ENCODE results near the gene TMEFF2. TPM values are rescaled to one million over a fixed set of nuclear protein-coding genes. Genes with fewer than 3 reads are reported as not detected.

The TMEFF2 gene
- polyA plus RNA-seq, 1 of the 3 experiments (the other 2 are of a cell fraction), result 5.4 TPM

- TF ChIP-seq YY1 (IDR thresholded peaks at IDR 0.05; ENCODE audit: low read depth) (no peak), MXI1 (IDR thresholded peaks at IDR 0.05; ENCODE audit: low read depth, low read length) (no peak), JUND (IDR thresholded peaks at IDR 0.05) (no peak), EP300 (IDR thresholded peaks at IDR 0.05; ENCODE audit: borderline replicate concordance in 1 of 2, low read depth in 1 of 2, low read length in 1 of 2) (no peak), FOSL2 (IDR thresholded peaks at IDR 0.05; ENCODE audit: borderline replicate concordance, low read depth) (no peak), RCOR1 (IDR thresholded peaks at IDR 0.05; ENCODE audit: low read length) (no peak), ZBTB33 (IDR thresholded peaks at IDR 0.05; ENCODE audit: borderline replicate concordance, low read depth) (no peak), TAF1 (IDR thresholded peaks at IDR 0.05; ENCODE audit: borderline replicate concordance, low read depth, low read length) (no peak), NRF1 (IDR thresholded peaks at IDR 0.05; ENCODE audit: low read depth, low read length) (no peak), SIN3A (IDR thresholded peaks at IDR 0.05; ENCODE audit: borderline replicate concordance, low read depth, low read length) (no peak), CTCF (IDR thresholded peaks at IDR 0.05) (no peak), PBX3 (IDR thresholded peaks at IDR 0.05) (no peak), MEF2A (IDR thresholded peaks at IDR 0.05; ENCODE audit: borderline replicate concordance, low read depth) (no peak), RXRA (IDR thresholded peaks at IDR 0.05; ENCODE audit: borderline replicate concordance, low read depth) (no peak), USF2 (IDR thresholded peaks at IDR 0.05; ENCODE audit: borderline replicate concordance, low read depth, low read length) (no peak), TEAD4 (IDR thresholded peaks at IDR 0.05; ENCODE audit: borderline replicate concordance, insufficient read depth) (no peak), CHD2 (IDR thresholded peaks at IDR 0.05; ENCODE audit: low read length, partially characterized antibody) (no peak)
Measured at GRCh38 chr2:192145496-192145895, 49.2 kb downstream of the TMEFF2 start.

More at GRCh38 chr2:192145496-192145895, 49.2 kb downstream of the TMEFF2 start:
- CTCF ChIA-PET, result interaction anchor here (0.8 kb wide), 1 partner anchor 334 kb away, joined by 3 read pairs; no protein-coding TSS in a partner anchor
- Histone ChIP-seq H3K27me3 (ENCODE audit: insufficient read depth) (no peaks in the 10 kb centered on the region), H3K9me2 (no peaks in the 10 kb centered on the region), H3F3A (replicated peaks; ENCODE audit: insufficient read depth) (peaks cover 18% of the 10 kb centered on the region), H3K9me3 (no peaks in the 10 kb centered on the region), H3K79me2 (ENCODE audit: insufficient read depth) (no peaks in the 10 kb centered on the region), H3K4me1 (ENCODE audit: control insufficient read depth in 1 of 2, insufficient read depth in 2 of 2, low read depth in 1 of 2, low read length in 1 of 2) (peaks cover 0 to 24% of the 10 kb centered on the region in 2 experiments; a peak in 3 of 4 replicates), H2AFZ (ENCODE audit: low read depth) (peak overlapping the region; percentile 53; the same call in 1 of the 2 replicates), H3K9ac (peak overlapping the region; percentile 16; the same call in 1 of the 2 replicates), H4K20me1 (ENCODE audit: insufficient read depth) (no peaks in the 10 kb centered on the region), H3K4me3 (ENCODE audit: low read depth in 2 of 2, low read length in 1 of 2) (no peak overlapping the region), H3K4me2 (peak overlapping the region; percentile 25; the same call in 1 of the 2 replicates), H3K27ac (ENCODE audit: low read depth in 2 of 2, low read length in 1 of 2) (peak overlapping the region; percentile 69 to 71; a peak in 3 of 4 replicates), H3K36me3 (replicated peaks in 1 of 2; ENCODE audit: control insufficient read depth in 1 of 2, insufficient read depth in 2 of 2, low read length in 1 of 2) (no peaks in the 10 kb centered on the region)
- WGBS (ENCODE audit: low lambda C conversion rate), result 65% methylated on average over 3 of the region's 3 CpGs
- DNase-seq, result no peak
- POLR2A ChIA-PET, result no interaction called here
